ENCODE measurements around the gene TLN1.

DNA sequence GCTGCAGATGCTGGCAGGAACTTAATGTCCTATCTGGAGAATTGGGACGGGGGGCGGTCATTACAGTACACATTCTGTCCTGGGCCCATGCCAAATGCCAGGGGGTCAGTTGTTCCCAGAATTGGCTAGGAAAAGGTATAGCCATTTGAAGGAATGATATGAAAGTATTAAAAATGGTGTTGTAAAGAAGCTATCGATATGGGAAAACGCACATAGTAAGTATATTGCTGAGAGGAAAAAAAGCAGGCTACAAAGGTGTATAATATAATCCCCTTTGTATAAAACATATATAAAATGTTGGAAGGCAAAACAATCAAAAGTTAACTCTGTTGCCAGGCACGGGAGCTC lies 66.5 kb downstream of the TLN1 start:
- TF ChIP-seq CTCF (IDR thresholded peaks at IDR 0.05 in 4 of 5, conservative IDR thresholded peaks at IDR 0.05 in 1 of 5) (no peak), POLR2A (IDR thresholded peaks at IDR 0.05) (no peak)

Measured in gastrocnemius medialis (tissue), 4 donors.